OCI-LY1 (cell line): ENCODE measurements around the gene LAMC3.

ENCODE experiments used
- H2AFZ ChIP-seq: fragments of 200-600 bp; sonication (generic), shearing (Covaris generic); 2 replicates; pipeline ENCODE4 v1.6.0; 2014; ENCODE audit warnings: antibody characterized with exemption, mild to moderate bottlenecking, low read length
- H3F3A ChIP-seq: fragments of 200-600 bp; sonication (generic), shearing (Covaris generic); 2 replicates; pipeline ENCODE4 v1.6.0; 2014; ENCODE audit warnings: mild to moderate bottlenecking, antibody characterized with exemption, low read length, moderate library complexity; ENCODE audit not compliant: insufficient read depth
- H3K27ac ChIP-seq: fragments of 200-600 bp; sonication (generic); 2 replicates; pipeline ENCODE4 v1.5.1; 2014; ENCODE audit warnings: low read length, mixed run types, mild to moderate bottlenecking, low read depth; ENCODE audit not compliant: poor library complexity, severe bottlenecking
- H3K27me3 ChIP-seq: fragments of 200-600 bp; sonication (generic); 2 replicates; pipeline ENCODE4 v1.6.0; 2014; ENCODE audit warnings: antibody characterized with exemption, mild to moderate bottlenecking, low read length, moderate library complexity; ENCODE audit not compliant: insufficient read depth
- H3K36me3 ChIP-seq: fragments of 200-600 bp; sonication (generic); 2 replicates; pipeline ENCODE4 v1.6.1; 2014; ENCODE audit warnings: mild to moderate bottlenecking, antibody characterized with exemption, low read length, moderate library complexity, mixed read lengths; ENCODE audit not compliant: insufficient read depth
- H3K4me1 ChIP-seq: fragments of 200-600 bp; sonication (generic); 2 replicates; pipeline ENCODE4 v1.5.1; 2014; ENCODE audit warnings: mild to moderate bottlenecking, low read length, moderate library complexity; ENCODE audit not compliant: insufficient read depth, severe bottlenecking
- H3K4me2 ChIP-seq: fragments of 200-600 bp; sonication (generic), shearing (Covaris generic); 2 replicates; pipeline ENCODE4 v1.6.1; 2014; ENCODE audit warnings: low read length
- H3K4me3 ChIP-seq: fragments of 200-600 bp; sonication (generic); 2 replicates; pipeline ENCODE4 v1.5.1; 2014; ENCODE audit warnings: low read length, low read depth, mild to moderate bottlenecking, mixed read lengths; ENCODE audit not compliant: poor library complexity, severe bottlenecking
- H3K79me2 ChIP-seq: fragments of 200-600 bp; shearing (Covaris generic); 2 replicates; pipeline ENCODE4 v1.6.1; 2016; ENCODE audit warnings: mixed run types, low read length, mixed read lengths; ENCODE audit not compliant: insufficient read depth
- H3K9ac ChIP-seq: fragments of 200-600 bp; sonication (generic), shearing (Covaris generic); 2 replicates; pipeline ENCODE4 v1.6.1; 2014; ENCODE audit warnings: mild to moderate bottlenecking, low read length, mixed read lengths
- H3K9me2 ChIP-seq: fragments of 200-600 bp; sonication (generic), shearing (Covaris generic); 2 replicates; pipeline ENCODE4 v1.6.1; 2014; ENCODE audit warnings: low read depth, mild to moderate bottlenecking, low read length, mixed read lengths
- H3K9me3 ChIP-seq: fragments of 200-600 bp; shearing (Covaris generic); 2 replicates; pipeline ENCODE4 v1.6.1; 2014; ENCODE audit warnings: low read length, mixed read lengths
- H4K20me1 ChIP-seq: fragments of 200-600 bp; sonication (generic), shearing (Covaris generic); 2 replicates; pipeline ENCODE4 v1.6.0; 2016; ENCODE audit warnings: mild to moderate bottlenecking, low read length; ENCODE audit not compliant: insufficient read depth
- EZH2 ChIP-seq: fragments of 200-600 bp; sonication (generic), shearing (Covaris generic); IDR thresholded peaks from 2 replicates; pipeline ENCODE4 v1.8.0; 2017; ENCODE audit warnings: borderline replicate concordance, mixed run types, mild to moderate bottlenecking, antibody characterized with exemption, low read length, moderate library complexity, mixed read lengths
- TF ChIP-seq, protein P1 (sequence below): fragments of 200-600 bp; sonication (generic), shearing (Covaris generic); IDR thresholded peaks from 2 replicates; pipeline ENCODE4 v1.5.1; 2017; ENCODE audit warnings: mild to moderate bottlenecking, antibody characterized with exemption, low read length, moderate library complexity, mixed read lengths

The LAMC3 gene

DNA sequence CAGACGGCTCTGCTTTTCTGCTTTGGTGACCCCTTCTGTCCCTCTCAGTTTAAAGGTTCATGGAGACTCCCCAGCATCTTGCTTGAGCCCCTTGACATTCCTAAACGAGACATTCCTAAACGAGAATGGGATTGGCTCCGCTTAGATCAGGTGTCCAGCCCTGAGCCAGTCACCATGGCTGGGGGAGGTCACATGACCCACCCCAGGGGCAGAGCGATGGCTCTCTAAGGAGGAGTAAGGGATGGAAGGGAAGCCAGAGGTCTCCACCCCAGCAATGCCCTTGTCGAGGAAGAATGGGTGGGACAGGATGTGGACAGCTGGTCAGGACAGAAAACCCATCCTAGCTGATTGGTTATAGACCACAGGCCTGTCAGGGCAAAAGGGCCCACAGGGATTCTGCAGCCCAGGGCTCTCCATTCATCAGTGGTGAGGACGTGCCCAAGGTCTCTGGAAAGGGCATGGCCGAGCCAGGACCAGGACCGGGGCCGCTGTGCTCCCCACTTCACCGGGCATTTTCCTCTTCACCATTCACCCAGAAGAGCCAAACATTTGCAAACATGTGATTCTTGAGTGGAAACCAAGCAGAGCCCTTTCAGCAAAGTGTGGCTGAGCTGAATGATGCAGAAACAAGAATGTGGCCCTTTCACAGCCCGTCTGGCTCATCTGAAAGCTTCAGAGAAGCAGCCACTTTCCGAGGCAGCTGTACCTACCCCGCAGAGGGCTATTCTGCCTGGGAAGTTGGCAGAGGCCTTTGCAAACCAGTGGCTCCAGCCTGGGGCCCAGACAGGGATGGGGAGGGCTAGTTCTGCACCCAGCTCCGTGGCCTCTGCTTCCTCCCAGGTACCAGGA is 67.6 kb downstream of the LAMC3 start:
- Histone ChIP-seq H3K4me2 (no peak overlapping the region), H4K20me1 (no peaks in the 10 kb centered on the region), H3K9ac (no peak overlapping the region), H3K27ac (no peak overlapping the region), H3K9me2 (no peaks in the 10 kb centered on the region), H3K79me2 (no peaks in the 10 kb centered on the region), H3K4me3 (no peak overlapping the region), H3F3A (no peaks in the 10 kb centered on the region), H3K27me3 (0 out of 2 replicates have a peak, but pooled peaks cover 14% of the 10 kb centered on the region), H2AFZ (no peak overlapping the region), H3K36me3 (no peaks in the 10 kb centered on the region), H3K4me1 (no peaks in the 10 kb centered on the region), H3K9me3 (no peaks in the 10 kb centered on the region)
- TF ChIP-seq, protein P1, sequence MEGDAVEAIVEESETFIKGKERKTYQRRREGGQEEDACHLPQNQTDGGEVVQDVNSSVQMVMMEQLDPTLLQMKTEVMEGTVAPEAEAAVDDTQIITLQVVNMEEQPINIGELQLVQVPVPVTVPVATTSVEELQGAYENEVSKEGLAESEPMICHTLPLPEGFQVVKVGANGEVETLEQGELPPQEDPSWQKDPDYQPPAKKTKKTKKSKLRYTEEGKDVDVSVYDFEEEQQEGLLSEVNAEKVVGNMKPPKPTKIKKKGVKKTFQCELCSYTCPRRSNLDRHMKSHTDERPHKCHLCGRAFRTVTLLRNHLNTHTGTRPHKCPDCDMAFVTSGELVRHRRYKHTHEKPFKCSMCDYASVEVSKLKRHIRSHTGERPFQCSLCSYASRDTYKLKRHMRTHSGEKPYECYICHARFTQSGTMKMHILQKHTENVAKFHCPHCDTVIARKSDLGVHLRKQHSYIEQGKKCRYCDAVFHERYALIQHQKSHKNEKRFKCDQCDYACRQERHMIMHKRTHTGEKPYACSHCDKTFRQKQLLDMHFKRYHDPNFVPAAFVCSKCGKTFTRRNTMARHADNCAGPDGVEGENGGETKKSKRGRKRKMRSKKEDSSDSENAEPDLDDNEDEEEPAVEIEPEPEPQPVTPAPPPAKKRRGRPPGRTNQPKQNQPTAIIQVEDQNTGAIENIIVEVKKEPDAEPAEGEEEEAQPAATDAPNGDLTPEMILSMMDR: no peak
- TF ChIP-seq EZH2: no peak

DNA sequence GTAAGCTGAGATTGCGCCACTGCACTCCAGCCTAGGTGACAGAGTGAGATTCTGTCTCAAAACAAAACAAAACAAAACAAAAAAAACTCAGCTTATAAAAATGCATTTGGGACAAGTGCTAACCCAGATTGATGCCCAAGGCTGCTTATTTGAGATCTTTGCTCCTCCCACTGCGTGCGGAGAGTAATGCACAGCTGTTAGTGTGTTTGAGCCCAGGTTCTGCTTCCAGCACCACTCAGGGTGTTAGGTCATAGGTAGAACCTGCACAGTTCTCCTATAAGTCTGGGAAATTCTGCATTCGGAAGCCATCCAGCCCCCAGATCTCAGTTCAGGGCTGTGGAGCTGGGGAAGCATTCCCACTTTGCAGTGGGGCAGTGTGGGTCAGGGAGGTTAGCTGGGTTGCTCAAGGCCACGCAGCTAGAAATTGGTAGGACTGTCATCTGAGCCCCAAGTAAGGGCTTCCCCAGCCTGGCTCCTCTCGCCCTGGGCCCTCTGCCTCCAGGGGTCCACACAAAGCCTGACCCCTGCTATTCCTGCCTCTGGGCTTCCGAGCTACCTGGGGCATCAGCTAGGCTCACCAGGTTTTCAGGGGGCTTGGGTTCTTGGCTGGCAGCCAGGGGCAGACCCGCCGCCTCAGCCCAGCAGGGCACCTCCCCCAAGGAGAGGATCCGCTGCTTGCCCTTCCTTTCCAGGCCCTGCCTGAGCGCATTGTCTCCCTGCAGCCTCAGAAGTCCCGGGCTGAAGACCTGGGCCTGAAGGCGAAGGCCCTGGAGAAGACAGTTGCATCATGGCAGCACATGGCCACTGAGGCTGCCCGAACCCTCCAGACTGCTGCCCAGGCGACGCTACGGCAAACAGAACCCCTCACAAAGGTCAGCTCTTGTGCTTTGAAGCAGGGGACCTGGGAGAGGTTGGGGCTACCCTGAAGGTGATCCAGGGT is 69.7 kb downstream of the LAMC3 start:
- Histone ChIP-seq H3K36me3 (no peaks in the 10 kb centered on the region), H3K79me2 (no peaks in the 10 kb centered on the region), H3K4me2 (no peak overlapping the region), H3K27me3 (peaks cover 7% of the 10 kb centered on the region; the same call in 1 of the 2 replicates), H3K4me3 (no peak overlapping the region), H3F3A (no peaks in the 10 kb centered on the region), H3K9me3 (no peaks in the 10 kb centered on the region), H4K20me1 (no peaks in the 10 kb centered on the region), H2AFZ (no peak overlapping the region), H3K9me2 (no peaks in the 10 kb centered on the region), H3K4me1 (no peaks in the 10 kb centered on the region), H3K27ac (no peak overlapping the region), H3K9ac (no peak overlapping the region)
- TF ChIP-seq EZH2: no peak
- TF ChIP-seq, protein P1: no peak

DNA sequence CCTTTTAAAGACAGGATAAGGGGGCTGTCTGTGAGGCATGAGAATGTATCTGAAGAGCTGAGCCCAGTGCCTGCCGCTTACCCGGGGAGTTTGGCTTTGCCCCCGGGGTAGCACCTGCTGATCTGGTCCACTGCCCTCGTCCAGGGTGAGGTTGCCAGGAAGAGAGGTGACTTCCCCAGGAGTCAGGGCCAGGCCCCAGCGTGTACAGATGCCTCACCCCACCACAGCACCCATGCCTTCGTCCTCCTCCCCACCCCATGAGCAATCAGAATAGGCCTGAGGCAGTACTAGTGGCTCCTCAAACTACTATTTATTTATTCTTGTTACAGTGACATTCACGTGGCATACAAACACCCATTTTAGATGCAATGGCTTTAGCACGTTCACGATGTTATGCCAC is 71.6 kb downstream of the LAMC3 start:
- Histone ChIP-seq H3K79me2 (no peaks in the 10 kb centered on the region), H3K4me2 (no peak overlapping the region), H2AFZ (no peak overlapping the region), H3K9me3 (no peaks in the 10 kb centered on the region), H3K9me2 (no peaks in the 10 kb centered on the region), H3K9ac (no peak overlapping the region), H3K27ac (no peak overlapping the region), H3K36me3 (no peaks in the 10 kb centered on the region), H3K27me3 (peaks cover 3% of the 10 kb centered on the region; the same call in 1 of the 2 replicates), H3K4me3 (no peak overlapping the region), H3K4me1 (no peaks in the 10 kb centered on the region), H4K20me1 (no peaks in the 10 kb centered on the region), H3F3A (no peaks in the 10 kb centered on the region)
- TF ChIP-seq EZH2: no peak
- TF ChIP-seq, protein P1: no peak
